GM21717 (cell line): ENCODE data around the gene MCTP2.

ENCODE experiments used
- ATAC-seq: cut with Tn5 transposase; IDR thresholded peaks from one replicate; pipeline ENCODE4 v1.9.1; 2021; ENCODE audit warnings: mild to moderate bottlenecking, moderate library complexity; ENCODE audit not compliant: unreplicated experiment

Gene MCTP2

DNA sequence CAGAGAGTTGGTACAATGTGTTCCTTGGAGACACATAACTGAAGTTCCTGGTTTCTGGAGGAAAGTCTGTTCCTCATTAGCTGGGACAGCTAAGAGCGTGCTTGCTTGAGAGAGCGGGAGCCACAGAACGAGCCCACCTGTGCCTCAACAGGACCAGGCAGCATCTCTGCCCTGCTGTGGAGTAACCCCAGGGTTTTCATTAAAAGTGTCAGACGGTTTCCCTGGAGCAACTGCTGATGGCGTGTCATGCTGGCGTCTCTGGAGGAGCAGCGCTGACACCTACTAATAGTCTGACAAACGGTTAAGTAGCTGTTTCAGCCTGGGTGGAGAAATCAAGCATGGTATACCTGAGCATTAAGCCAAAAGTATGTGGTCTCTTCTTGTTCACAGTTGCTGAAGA is 150.0 kb downstream of the MCTP2 start:
- ATAC-seq: no peak

- ATAC-seq: no peak
These were observed 151.7 kb downstream of the MCTP2 start for GRCh38 chr15:94383041-94383440.

- no peak for ATAC-seq
These were observed 152.3 kb downstream of the MCTP2 start for GRCh38 chr15:94383706-94384105.

DNA sequence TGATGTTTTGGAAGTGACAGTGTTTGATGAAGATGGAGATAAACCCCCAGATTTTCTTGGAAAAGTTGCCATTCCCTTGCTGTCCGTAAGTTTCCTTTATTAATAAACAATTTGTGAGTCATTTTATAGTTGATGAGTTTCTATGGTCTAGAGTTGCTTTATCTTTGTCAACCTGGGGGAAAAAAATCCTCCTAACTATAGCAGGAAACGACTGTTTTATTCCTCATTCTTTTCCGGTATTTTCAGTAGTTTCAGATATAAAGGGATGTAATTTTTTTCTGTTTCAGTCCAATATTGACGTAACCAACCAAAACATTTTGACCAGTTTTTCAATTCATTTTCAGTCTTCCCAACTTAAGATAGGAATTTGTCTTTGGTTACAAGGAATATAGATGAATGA is 154.1 kb downstream of the MCTP2 start:
- ATAC-seq: no peak

GRCh38 chr15:94386351-94386750 is 155.0 kb downstream of the MCTP2 start:
- ATAC-seq: no peak

DNA sequence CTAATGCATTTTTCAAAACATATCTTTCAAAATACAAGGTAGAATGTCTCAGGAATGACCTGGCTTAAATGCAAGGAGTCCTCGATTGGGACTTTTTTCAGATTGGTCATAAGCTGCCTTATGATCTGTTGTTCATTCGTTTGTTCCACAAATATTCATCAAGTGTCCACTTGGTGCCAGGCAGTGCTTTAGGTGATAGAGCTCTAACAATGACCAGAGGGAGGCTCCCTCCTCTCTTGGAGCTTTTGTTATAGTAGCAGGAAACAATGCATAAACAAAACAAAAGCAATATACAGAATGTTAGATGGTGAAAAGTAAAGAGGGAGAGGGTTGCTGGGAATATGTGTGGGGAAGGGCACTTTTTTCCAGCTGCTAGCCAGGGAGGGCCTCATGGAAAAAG is 156.1 kb downstream of the MCTP2 start:
- peak; percentile 10 for ATAC-seq

DNA sequence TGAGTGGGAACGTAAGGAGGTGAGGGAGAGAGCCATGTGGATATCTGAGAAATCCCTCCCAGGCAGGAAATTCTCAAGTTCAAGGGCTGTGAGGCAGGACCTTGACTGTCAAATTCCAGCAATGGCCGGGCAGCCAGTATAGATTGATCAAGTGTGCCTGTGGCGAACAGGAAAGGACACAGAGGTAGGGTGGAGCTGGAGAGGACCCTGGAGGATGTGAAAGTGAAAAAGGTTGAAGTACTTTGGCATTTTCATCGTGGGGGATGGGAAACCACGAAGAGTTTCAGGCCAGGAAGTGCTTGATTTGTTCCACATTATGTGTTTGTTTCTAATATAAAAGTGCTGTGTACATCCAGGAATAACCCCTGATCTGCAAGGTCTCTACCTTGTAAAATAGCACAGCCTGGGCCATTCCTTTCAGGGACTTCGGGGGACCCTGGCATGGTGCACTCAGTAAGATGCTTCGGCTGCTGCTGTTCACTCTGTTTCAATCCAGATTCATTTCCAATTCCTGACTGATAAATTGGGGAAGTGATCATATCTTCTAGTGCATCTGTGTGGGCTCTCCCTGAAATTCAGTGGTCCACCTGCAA is 156.6 kb downstream of the MCTP2 start:
- peak; percentile 76 for ATAC-seq

DNA sequence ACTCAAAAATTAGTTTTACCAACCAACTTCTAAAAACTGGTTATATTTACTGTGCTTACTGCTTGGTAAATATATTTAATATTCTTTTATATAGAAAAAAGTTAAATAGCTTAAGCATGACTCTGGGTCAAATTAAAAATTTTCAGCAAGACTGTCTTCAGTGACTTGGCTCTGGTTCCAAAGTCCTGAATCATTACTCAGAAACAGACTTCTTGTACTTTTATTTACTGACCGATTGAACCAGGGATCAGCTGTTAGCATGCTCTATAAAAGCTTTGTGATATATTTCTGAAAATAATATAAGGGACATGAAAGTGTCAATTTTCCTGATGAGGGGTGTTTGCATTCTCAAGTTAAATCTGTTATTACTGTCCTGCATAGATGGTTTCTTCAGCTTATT is 164.3 kb downstream of the MCTP2 start:
- no peak for ATAC-seq

DNA sequence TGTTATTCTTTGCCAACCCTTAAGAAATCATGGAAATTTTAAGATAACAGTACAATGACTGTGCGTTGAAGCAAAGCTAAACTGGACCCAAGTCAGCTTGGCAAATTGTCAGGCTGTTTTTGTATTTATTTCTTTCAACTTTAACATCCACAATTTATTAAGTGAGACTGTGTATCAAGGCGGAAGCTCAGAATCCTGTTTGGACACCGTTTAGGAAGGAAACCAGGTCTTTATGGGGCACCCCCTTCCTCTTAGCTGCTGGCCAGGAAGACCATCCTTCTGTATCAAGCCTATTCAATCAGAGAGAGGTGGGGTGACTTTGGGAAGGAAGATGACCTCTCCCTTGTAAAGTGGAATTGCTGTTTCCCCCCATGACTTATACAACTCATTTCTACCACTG is 166.0 kb downstream of the MCTP2 start:
- no peak for ATAC-seq

GRCh38 chr15:94398001-94398400 is 166.6 kb downstream of the MCTP2 start:
- ATAC-seq: no peak

DNA sequence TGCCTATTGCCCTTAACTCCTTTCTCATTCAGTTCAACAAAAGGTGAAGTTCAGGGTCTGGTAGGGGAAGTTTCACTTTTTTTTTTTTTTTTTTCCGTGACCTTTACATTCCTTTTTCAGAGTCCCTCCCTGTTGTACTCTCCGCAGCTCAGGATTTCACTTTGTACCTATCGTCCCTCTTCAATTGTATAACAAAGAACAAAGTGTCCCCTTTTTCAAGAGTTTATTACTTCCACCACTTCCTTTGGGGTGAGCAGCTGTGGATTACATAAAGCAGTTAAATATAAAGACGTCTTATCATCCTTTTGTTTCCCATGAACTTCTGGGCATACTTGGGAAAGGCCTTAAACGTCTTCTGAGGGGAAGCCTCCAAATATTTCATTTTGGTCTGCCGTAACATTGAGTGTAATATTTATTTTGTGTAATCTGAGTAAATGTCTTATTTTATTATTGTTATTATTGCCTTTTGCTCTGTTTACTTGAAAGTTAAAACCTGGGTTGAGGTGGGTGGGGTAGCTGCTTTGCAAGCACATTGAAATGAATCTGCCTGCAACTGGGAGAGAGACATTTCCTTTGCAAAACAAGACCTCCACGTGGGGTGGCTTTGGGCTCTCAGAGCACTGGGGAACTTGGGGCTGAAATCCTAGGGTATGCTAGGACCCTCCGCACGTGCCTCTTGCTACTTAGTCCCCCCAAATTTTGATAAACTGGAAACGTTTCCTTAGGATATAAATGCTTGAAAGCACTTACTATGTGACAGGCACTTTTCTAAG is 169.4 kb downstream of the MCTP2 start:
- no peak for ATAC-seq

DNA sequence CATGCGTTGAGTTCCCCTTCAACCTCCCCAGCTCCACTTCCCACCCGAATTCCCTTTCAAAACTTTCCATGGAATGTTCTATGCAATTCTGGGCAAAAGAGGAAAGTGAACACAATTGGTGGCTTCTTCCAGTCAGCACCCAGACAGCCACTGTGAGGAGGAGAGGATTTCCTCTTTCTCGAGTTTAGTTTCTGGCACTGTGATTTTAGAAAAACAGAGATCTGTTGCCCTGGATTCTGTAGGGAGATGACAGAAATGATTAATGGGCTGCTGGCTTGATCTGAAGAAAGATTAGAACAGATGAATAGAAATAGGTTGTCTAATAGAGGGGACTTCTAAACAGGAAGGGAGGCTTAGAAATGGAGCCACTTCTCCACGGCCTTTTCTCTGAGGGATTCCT is 172.0 kb downstream of the MCTP2 start:
- no peak for ATAC-seq

DNA sequence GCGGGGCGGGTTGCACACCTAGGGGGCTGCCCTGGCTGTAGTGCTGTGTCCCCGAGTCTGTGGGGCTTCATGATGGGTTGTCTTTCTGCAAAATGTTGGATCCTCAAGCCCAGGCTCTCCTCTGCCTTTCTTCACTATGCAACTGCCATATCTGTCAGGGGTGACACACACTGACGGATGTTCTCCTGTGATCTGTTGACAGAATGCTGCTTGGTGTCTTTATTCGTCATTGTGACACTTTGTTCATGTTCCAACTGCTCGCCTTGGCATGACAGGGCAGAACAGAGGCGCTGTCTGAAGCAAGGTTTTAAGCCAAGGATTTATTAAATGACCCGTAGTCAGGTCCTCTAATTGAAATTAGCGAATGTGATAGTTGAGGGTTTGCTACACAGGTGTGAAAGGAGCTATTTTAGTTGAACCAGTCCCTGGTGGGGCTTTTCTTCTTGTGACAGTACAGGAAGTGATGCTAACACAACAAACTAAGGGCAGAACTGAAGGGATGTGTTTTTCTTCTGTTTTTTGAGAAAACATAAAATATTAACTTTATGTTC is 173.4 kb downstream of the MCTP2 start:
- no peak for ATAC-seq

DNA sequence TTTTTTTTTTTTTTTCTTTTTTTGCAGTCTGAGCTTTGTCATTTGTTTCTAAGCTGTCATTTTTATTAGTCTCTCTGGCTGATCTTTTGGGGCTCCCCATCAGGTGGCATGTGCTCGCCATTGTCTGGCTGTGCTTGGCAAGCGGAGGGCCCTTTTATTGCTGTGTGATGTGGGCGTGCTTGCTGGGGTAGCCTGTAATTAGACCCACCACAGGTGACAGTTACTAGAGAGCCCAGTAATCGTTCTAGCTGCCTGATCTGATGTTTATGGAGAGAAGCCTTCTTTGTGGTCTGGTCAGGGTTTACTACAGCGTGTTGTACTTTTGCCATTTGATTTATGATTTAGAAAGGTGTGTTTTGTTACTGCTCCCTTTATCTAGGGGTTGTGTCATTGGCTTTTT is 179.9 kb downstream of the MCTP2 start:
- ATAC-seq: no peak

DNA sequence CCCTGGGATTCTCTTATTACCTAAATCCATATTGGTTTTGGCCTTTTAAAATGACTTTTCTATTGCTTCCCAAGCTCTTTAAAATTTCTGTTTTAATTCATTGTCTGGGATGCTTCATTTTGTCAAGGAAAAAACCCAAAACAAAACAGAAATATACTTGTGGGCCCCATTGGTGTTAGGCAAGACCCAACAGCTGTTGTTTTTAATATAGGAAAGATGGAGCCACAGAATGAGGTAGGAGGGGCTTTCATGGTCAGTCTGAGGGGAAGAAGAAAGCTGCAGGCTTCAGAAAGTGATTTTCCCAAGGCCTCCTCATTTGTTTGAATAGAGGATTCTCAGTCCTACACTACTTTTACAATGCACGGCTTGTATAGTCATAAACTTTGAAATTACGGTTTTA is 180.5 kb downstream of the MCTP2 start:
- ATAC-seq: no peak

DNA sequence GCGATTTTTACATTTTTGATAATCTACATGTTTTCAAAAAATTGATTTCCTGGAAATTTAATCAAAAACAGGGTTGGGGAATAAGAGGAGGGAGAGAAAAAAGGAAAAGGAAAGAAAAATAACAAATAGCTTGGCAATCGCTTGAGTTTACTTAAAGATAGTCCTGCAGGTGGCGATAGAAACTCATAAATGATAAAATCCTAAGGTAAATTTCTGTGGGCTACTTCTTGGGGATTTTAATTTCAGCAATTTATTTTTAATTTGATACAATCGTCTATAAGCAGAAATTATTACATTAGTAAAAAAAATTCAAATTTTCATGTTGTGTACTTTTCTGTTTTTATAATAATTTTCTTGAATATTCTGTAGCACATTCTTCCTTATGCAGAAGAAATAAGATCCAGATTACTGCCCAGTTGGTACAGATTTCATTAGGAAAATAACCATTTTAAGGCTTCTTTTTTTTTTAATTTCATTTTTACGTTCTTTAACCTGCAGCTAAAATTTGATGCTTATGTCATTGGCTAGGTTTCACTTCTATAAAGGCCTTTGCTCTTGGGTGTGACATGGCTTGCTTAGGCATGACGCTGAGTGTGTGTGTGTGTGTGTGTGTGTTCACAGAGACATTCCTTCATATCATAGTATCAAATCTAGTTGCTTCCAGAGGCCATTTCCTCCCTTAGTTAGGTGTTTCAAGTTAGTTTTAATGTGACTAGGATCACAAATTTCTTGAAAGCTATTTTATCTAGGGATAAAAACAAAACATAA is 181.8 kb downstream of the MCTP2 start:
- ATAC-seq: peak; percentile 78

DNA sequence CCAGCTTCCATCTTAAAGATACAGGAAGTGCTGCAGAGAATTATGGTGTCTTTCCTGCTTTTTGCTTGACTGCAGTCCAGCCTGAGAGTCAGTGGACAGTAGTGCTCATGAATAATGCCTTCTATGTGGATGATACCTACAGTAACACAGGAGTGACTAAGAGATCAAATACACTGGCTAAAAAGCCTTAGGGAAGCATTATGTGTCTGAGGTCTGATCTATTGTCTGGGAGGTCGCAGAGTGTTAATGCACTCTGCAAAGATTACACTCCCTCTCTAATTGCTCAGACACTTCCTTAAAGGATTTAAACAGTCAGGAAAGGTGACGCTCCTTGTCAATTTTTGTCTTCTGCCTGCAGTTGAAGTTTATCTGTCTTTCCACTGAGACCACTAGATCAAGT is 183.6 kb downstream of the MCTP2 start:
- no peak for ATAC-seq

DNA sequence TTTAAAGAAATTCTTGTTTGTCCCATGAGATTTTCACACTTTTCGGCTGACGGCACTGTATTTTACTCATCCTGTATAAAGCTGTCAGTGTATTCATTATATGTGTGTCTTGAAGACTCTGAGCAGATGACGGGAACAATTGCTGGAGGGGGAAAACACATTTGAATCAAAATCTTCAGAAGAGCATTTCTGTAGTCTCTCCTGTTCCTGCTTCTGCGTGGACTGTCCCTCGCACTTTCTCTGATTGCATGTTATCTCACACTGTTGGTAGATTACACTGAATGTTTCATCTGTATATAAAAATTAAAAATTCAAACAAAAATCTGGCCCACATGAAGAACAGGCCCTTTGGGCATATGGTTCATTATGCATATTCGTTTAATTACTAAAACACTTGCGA is 184.9 kb downstream of the MCTP2 start:
- ATAC-seq: no peak

- no peak for ATAC-seq
These were observed 185.5 kb downstream of the MCTP2 start for GRCh38 chr15:94416820-94417219.

GRCh38 chr15:94417501-94418293 is 186.3 kb downstream of the MCTP2 start:
- no peak for ATAC-seq

DNA sequence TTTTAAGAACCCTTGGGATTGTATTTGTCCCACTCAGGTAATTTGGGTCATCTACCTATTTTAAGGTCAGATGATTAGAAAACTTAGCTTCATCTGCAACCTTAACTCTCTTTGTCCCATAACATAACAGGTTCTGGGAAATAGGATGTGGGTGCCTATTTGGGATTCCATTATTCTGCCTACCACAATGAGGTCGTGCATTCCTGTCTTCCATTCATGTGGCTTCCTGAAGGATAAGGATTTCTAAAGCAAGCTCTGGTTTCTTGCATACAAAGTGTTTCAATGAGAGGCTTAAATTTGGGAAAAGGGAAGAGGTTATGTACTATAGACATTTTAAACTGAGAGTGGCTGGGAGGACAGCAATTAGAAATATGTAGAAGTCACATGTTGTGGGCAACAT is 190.3 kb downstream of the MCTP2 start:
- ATAC-seq: no peak
